Keratinocyte (primary cell): ENCODE results near the gene STRN3. TPM values are rescaled to one million over a fixed set of nuclear protein-coding genes. Genes with fewer than 3 reads are reported as not detected.
"Not testable (repeated sequence)": the region's sequence is repeated elsewhere in the genome, so short reads cannot be mapped to it uniquely, and the experiment has no call there.

ENCODE experiments used
- DNase-seq: peaks from one replicate; pipeline ENCODE4 v3.0.0-alpha.2; 2011; ENCODE audit warnings: low read depth, missing footprints, low spot score
- FAIRE-seq: peaks from 2 replicates; lab custom pipeline; 2011; peaks lifted over from hg19 to GRCh38; lab: Jason Lieb, UNC
- H2AFZ ChIP-seq: 2 replicates; pipeline ENCODE4 v1.6.0; 2012; ENCODE audit warnings: low read length, control low read depth, inconsistent platforms; ENCODE audit not compliant: control insufficient read depth
- H3K27ac ChIP-seq: 2 replicates; pipeline ENCODE4 v1.5.1; 2011; ENCODE audit warnings: low read length; ENCODE audit not compliant: control insufficient read depth, insufficient read depth
- H3K27me3 ChIP-seq: 3 replicates; pipeline ENCODE4 v1.6.0; 2011; ENCODE audit warnings: low read length; ENCODE audit not compliant: control insufficient read depth, insufficient read depth; ENCODE audit errors: extremely low read depth
- H3K36me3 ChIP-seq, 2 experiments: 2 replicates in 1 of 2; 3 replicates in 1 of 2; pipeline ENCODE4 v1.5.1; 2011; ENCODE audit warnings: low read length in 2 of 2, mild to moderate bottlenecking in 1 of 2; ENCODE audit not compliant: control insufficient read depth in 2 of 2, insufficient read depth in 2 of 2; ENCODE audit errors: extremely low read depth in 1 of 2
- H3K4me1 ChIP-seq: 3 replicates; pipeline ENCODE4 v1.5.1; 2011; ENCODE audit warnings: low read length; ENCODE audit not compliant: control insufficient read depth, insufficient read depth; ENCODE audit errors: extremely low read depth
- H3K4me2 ChIP-seq: 3 replicates; pipeline ENCODE4 v1.6.0; 2011; ENCODE audit warnings: low read depth, low read length; ENCODE audit not compliant: control insufficient read depth, insufficient read depth; ENCODE audit errors: extremely low read depth
- H3K4me3 ChIP-seq, 3 experiments: fragments of 200-600 bp in 1 of 3; sonication (generic) in 1 of 3; 2 replicates in 2 of 3; 3 replicates in 1 of 3; pipeline ENCODE4 v1.5.1; 2011 to 2016; ENCODE audit warnings: low read length in 3 of 3, mild to moderate bottlenecking in 3 of 3, control low read depth in 2 of 3, inconsistent platforms in 1 of 3, low read depth in 1 of 3, mixed read lengths in 1 of 3, mixed run types in 1 of 3, moderate library complexity in 1 of 3; ENCODE audit not compliant: control insufficient read depth in 2 of 3, insufficient read depth in 2 of 3; ENCODE audit errors: extremely low read depth in 1 of 3
- H3K79me2 ChIP-seq: 2 replicates; pipeline ENCODE4 v1.6.0; 2012; ENCODE audit warnings: low read length; ENCODE audit not compliant: control insufficient read depth, insufficient read depth
- H3K9ac ChIP-seq: 3 replicates; pipeline ENCODE4 v1.6.0; 2011; ENCODE audit warnings: low read length; ENCODE audit not compliant: control insufficient read depth, insufficient read depth; ENCODE audit errors: extremely low read depth
- H3K9me1 ChIP-seq: 3 replicates; pipeline ENCODE4 v1.6.0; 2011; ENCODE audit warnings: low read length; ENCODE audit not compliant: control insufficient read depth, insufficient read depth; ENCODE audit errors: extremely low read depth
- H3K9me3 ChIP-seq: 2 replicates; pipeline ENCODE4 v1.5.1; 2012; ENCODE audit warnings: low read depth, low read length; ENCODE audit not compliant: control insufficient read depth
- H4K20me1 ChIP-seq: 3 replicates; pipeline ENCODE4 v1.6.0; 2011; ENCODE audit warnings: low read length; ENCODE audit not compliant: control insufficient read depth, insufficient read depth; ENCODE audit errors: extremely low read depth
- CTCF ChIP-seq, 3 experiments: IDR thresholded peaks in 1 of 3; conservative IDR thresholded peaks in 1 of 3; optimal IDR thresholded peaks in 1 of 3; 2 replicates in 2 of 3; 3 replicates in 1 of 3; pipeline versions ENCODE3 to v1.5.1; 2011; ENCODE audit warnings: low read length in 3 of 3, mild to moderate bottlenecking in 3 of 3, moderate library complexity in 2 of 3, control low read depth in 1 of 3, inconsistent platforms in 1 of 3; ENCODE audit not compliant: insufficient read depth in 2 of 3; ENCODE audit errors: extremely low read depth in 1 of 3
- EZH2 ChIP-seq: IDR thresholded peaks from one replicate; pipeline ENCODE4 v1.6.1; 2012; ENCODE audit warnings: inconsistent platforms, mild to moderate bottlenecking, low read length, moderate library complexity
- dilution Hi-C: fragments of 300-500 bp; cut with MboI; formaldehyde crosslinking; loops from one replicate; pipeline ENCODE4 v1.7.0; 2020; ENCODE audit warnings: low sequenced_read_pairs; ENCODE audit not compliant: extremely low pct_ligation_motif_present
- polyA plus RNA-seq, 5 experiments: library from polyadenylated mRNA; depleted of rRNA in 3 of 5; stranded (reverse) in 3 of 5; stranded (forward) in 1 of 5; unstranded in 1 of 5; fragments of >200 nt; gene quantifications; 1 replicate in 1 of 5; 2 replicates in 3 of 5; 3 replicates in 1 of 5; pipeline versions ENCODE4 v1.2.1 to v1.2.3, GENCODE V29; 2011 to 2012; ENCODE audit warnings: missing spikeins in 2 of 5, low read depth in 1 of 5, low replicate concordance in 1 of 5

The STRN3 gene
- polyA plus RNA-seq, 1 donor (not counting 4 experiments of a cell fraction or from before 2014, with no cell fraction given), result 38.1 TPM

DNA sequence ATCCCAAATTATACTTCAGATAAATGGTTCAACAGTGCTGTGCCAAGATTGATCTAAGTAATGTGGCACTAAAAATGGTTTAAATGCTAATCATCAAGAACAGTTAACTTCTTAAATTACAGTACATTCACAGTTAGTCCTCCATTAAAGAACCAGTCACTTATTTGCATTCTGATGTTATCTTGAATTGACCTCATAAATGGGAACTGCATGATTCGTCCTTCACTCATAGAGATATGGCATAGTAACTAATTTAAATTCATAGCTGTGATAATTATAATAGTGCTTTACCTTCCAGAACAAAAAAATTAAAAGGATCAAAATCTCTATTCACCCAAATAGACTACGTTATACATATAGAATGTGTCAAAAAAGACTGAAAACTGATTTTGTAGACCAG, 90.7 kb downstream of the STRN3 start:
- no peak overlapping the region for H2AFZ ChIP-seq
- H3K36me3 ChIP-seq, result peaks cover 5 to 9% of the 10 kb centered on the region in 2 experiments
- H3K4me1 ChIP-seq, result no peaks in the 10 kb centered on the region
- H3K27ac ChIP-seq, result no peak overlapping the region
- no peak for DNase-seq
- TF ChIP-seq CTCF (optimal IDR thresholded peaks at IDR 0.05 in 1 of 3, IDR thresholded peaks at IDR 0.05 in 1 of 3, conservative IDR thresholded peaks at IDR 0.05 in 1 of 3; ENCODE audit: extremely low read depth in 1 of 3, insufficient read depth in 2 of 3, low read length in 3 of 3) (no peak), EZH2 (no peak)
- H3K9me1 ChIP-seq, result no peaks in the 10 kb centered on the region
- no peaks in the 10 kb centered on the region for H4K20me1 ChIP-seq
- H3K4me3 ChIP-seq, result no peak overlapping the region
- H3K4me2 ChIP-seq, result no peak overlapping the region
- dilution Hi-C loops, result no loop called here
- H3K27me3 ChIP-seq, result no peaks in the 10 kb centered on the region
- peaks cover 2% of the 10 kb centered on the region for H3K79me2 ChIP-seq
- no peak for FAIRE-seq
- H3K9me3 ChIP-seq, result no peaks in the 10 kb centered on the region
- H3K9ac ChIP-seq, result no peak overlapping the region

DNA sequence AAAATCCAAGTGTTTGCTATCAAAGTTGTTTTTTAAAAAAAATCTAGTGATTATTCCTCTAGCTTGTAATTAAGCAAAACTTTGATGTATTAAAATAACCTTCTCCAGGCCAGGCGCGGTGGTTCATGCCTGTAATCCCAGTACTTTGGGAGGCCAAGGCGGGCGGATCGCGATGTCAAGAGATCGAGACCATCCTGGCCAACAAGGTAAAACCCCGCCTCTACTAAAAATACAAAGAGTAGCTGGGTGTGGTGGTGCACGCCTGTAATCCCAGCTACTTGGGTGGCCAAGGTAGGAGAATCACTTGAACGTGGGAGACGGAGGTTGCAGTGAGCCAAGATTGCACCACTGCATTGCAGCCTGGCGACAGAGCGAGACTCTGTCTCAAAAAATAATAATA, 92.2 kb downstream of the STRN3 start:
- FAIRE-seq, DNase-seq, H2AFZ ChIP-seq, H3K27me3 ChIP-seq, H3K27ac ChIP-seq, dilution Hi-C loops, H3K79me2 ChIP-seq, H3K4me1 ChIP-seq, H4K20me1 ChIP-seq, H3K4me2 ChIP-seq, H3K9me3 ChIP-seq, H3K36me3 ChIP-seq, H3K9ac ChIP-seq, H3K9me1 ChIP-seq, H3K4me3 ChIP-seq: not testable (repeated sequence)

DNA sequence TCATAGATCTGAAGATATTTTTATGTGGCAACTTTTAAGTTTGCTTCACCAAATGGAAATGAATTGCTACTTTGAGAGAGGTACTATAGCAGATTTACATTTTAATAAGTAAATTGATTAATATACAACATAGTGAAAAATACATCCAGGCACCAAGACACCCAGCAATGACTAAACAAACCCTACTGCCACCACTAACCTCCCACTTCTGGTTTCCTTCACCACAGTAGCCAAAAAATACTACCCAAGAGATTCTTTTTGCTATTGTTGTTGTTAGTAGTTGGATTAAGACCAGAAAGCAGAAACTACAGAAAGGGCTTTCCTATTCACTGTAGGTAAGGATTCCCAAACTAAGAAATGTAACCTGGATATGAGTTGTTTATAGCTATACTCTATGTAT, 97.7 kb downstream of the STRN3 start:
- FAIRE-seq, result no peak

More for the DNA sequence above, 97.7 kb downstream of the STRN3 start:
- peaks cover 2 to 4% of the 10 kb centered on the region in 2 experiments for H3K36me3 ChIP-seq
- peaks cover 8% of the 10 kb centered on the region for H3K79me2 ChIP-seq
- H3K9ac ChIP-seq, result no peak overlapping the region
- H2AFZ ChIP-seq, result no peak overlapping the region
- no peaks in the 10 kb centered on the region for H3K4me1 ChIP-seq
- no peak for TF ChIP-seq CTCF (optimal IDR thresholded peaks at IDR 0.05 in 1 of 3, IDR thresholded peaks at IDR 0.05 in 1 of 3, conservative IDR thresholded peaks at IDR 0.05 in 1 of 3; ENCODE audit: extremely low read depth in 1 of 3, insufficient read depth in 2 of 3, low read length in 3 of 3)
- TF ChIP-seq EZH2, result no peak
- no peaks in the 10 kb centered on the region for H3K9me1 ChIP-seq
- H3K27ac ChIP-seq, result no peak overlapping the region
- no peaks in the 10 kb centered on the region for H4K20me1 ChIP-seq
- H3K4me3 ChIP-seq, result no peak overlapping the region
- dilution Hi-C loops, result no loop called here
- no peaks in the 10 kb centered on the region for H3K27me3 ChIP-seq
- H3K4me2 ChIP-seq, result no peak overlapping the region
- no peaks in the 10 kb centered on the region for H3K9me3 ChIP-seq
- DNase-seq, result no peak
